Fibroblast of lung (primary cell): ENCODE data around the gene CCDC85B. TPM values are rescaled to one million over a fixed set of nuclear protein-coding genes. Genes with fewer than 3 reads are reported as not detected.
"Not testable (repeated sequence)": the region's sequence is repeated elsewhere in the genome, so short reads cannot be mapped to it uniquely, and the experiment has no call there.

ENCODE experiments used
- DNase-seq, 2 donors: peaks; one replicate each; pipeline versions ENCODE4 v3.0.0 to v3.0.0-alpha.2; 2010; ENCODE audit warnings: low read depth in 2 of 2
- H2AFZ ChIP-seq: 2 replicates; pipeline ENCODE4 v1.5.1; 2012; ENCODE audit warnings: low read length, control low read depth, inconsistent platforms
- H3K27ac ChIP-seq: 2 replicates; pipeline ENCODE4 v1.5.1; 2011; ENCODE audit warnings: low read length, control low read depth; ENCODE audit not compliant: insufficient read depth
- H3K27me3 ChIP-seq: 2 replicates; pipeline ENCODE4 v1.5.1; 2011; ENCODE audit warnings: mild to moderate bottlenecking, low read length; ENCODE audit not compliant: control insufficient read depth, insufficient read depth
- H3K36me3 ChIP-seq: 2 replicates; pipeline ENCODE4 v1.5.1; 2011; ENCODE audit warnings: low read length; ENCODE audit not compliant: control insufficient read depth, insufficient read depth
- H3K4me1 ChIP-seq: 2 replicates; pipeline ENCODE4 v1.5.1; 2011; ENCODE audit warnings: low read length; ENCODE audit not compliant: control insufficient read depth, insufficient read depth; ENCODE audit errors: extremely low read depth
- H3K4me2 ChIP-seq: 2 replicates; pipeline ENCODE4 v1.5.1; 2011; ENCODE audit warnings: low read length, control low read depth; ENCODE audit not compliant: insufficient read depth; ENCODE audit errors: extremely low read depth
- H3K4me3 ChIP-seq, 4 experiments: fragments of 200-600 bp in 1 of 4; sonication (generic) in 1 of 4; replicated peaks in 1 of 4; 2 replicates each; pipeline ENCODE4 v1.5.1; 2011 to 2016; ENCODE audit warnings: low read length in 4 of 4, low read depth in 3 of 4, mild to moderate bottlenecking in 3 of 4, control low read depth in 2 of 4, inconsistent platforms in 1 of 4, mixed read lengths in 1 of 4; ENCODE audit not compliant: insufficient read depth in 1 of 4; ENCODE audit errors: control extremely low read depth in 1 of 4
- H3K79me2 ChIP-seq: 2 replicates; pipeline ENCODE4 v1.5.1; 2012; ENCODE audit warnings: mild to moderate bottlenecking, low read length, inconsistent platforms; ENCODE audit not compliant: control insufficient read depth, insufficient read depth
- H3K9ac ChIP-seq: 2 replicates; pipeline ENCODE4 v1.5.1; 2011; ENCODE audit warnings: mild to moderate bottlenecking, low read length, control low read depth; ENCODE audit not compliant: insufficient read depth
- H3K9me3 ChIP-seq: 2 replicates; pipeline ENCODE4 v1.5.1; 2012; ENCODE audit warnings: low read depth, low read length; ENCODE audit not compliant: control insufficient read depth, insufficient read depth
- H4K20me1 ChIP-seq: 2 replicates; pipeline ENCODE4 v1.5.1; 2011; ENCODE audit warnings: low read length; ENCODE audit not compliant: control insufficient read depth, insufficient read depth; ENCODE audit errors: extremely low read depth
- EZH2 ChIP-seq: IDR thresholded peaks from 2 replicates; pipeline ENCODE4 v1.5.1; 2012; ENCODE audit warnings: low read length, control low read depth, mild to moderate bottlenecking; ENCODE audit errors: missing control alignments
- polyA plus RNA-seq, 2 donors: library from polyadenylated mRNA; depleted of rRNA in 1 of 2; stranded (reverse) in 1 of 2; unstranded in 1 of 2; fragments of >200 nt; gene quantifications; 2 replicates each; pipeline ENCODE4 v1.2.1, GENCODE V29; 2011 to 2012; ENCODE audit warnings: missing spikeins in 1 of 2
- total RNA-seq: library from RNA; depleted of rRNA; stranded (reverse); fragments of >200 nt; gene quantifications from 2 replicates; pipeline ENCODE4 v1.2.1, GENCODE V29; 2014
- TF ChIP-seq, protein P1 (sequence below), 2 donors: IDR thresholded peaks in 1 of 2; conservative IDR thresholded peaks in 1 of 2; 1 replicate in 1 of 2; 2 replicates in 1 of 2; pipeline ENCODE4 v1.5.1; 2011 to 2012; ENCODE audit warnings: low read length in 2 of 2, control low read depth in 1 of 2, inconsistent platforms in 1 of 2, low read depth in 1 of 2, mild to moderate bottlenecking in 1 of 2

The CCDC85B gene
- total and polyA plus RNA-seq, 2 donors (not counting 1 experiment from before 2014, with no cell fraction given): 18.1 to 118 TPM

GRCh38 chr11:65844231-65844872, 46.1 kb upstream of the CCDC85B start:
- no peaks in the 10 kb centered on the region for H3K36me3 ChIP-seq
- H3K4me2 ChIP-seq: no peak overlapping the region
- no peaks in the 10 kb centered on the region for H3K4me1 ChIP-seq
- H3K9ac ChIP-seq: no peak overlapping the region
- H3K4me3 ChIP-seq: no peak overlapping the region
- no peaks in the 10 kb centered on the region for H3K9me3 ChIP-seq
- no peaks in the 10 kb centered on the region for H4K20me1 ChIP-seq
- no peaks in the 10 kb centered on the region for H3K79me2 ChIP-seq
- TF ChIP-seq, protein P1, sequence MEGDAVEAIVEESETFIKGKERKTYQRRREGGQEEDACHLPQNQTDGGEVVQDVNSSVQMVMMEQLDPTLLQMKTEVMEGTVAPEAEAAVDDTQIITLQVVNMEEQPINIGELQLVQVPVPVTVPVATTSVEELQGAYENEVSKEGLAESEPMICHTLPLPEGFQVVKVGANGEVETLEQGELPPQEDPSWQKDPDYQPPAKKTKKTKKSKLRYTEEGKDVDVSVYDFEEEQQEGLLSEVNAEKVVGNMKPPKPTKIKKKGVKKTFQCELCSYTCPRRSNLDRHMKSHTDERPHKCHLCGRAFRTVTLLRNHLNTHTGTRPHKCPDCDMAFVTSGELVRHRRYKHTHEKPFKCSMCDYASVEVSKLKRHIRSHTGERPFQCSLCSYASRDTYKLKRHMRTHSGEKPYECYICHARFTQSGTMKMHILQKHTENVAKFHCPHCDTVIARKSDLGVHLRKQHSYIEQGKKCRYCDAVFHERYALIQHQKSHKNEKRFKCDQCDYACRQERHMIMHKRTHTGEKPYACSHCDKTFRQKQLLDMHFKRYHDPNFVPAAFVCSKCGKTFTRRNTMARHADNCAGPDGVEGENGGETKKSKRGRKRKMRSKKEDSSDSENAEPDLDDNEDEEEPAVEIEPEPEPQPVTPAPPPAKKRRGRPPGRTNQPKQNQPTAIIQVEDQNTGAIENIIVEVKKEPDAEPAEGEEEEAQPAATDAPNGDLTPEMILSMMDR (conservative IDR thresholded peaks at IDR 0.05 in 1 of 2, IDR thresholded peaks at IDR 0.05 in 1 of 2; ENCODE audit: low read depth in 1 of 2, low read length in 2 of 2): no peak
- no peak for TF ChIP-seq EZH2
- no peaks in the 10 kb centered on the region for H3K27me3 ChIP-seq
- H2AFZ ChIP-seq: no peak overlapping the region
- DNase-seq: no peak
- no peak overlapping the region for H3K27ac ChIP-seq

DNA sequence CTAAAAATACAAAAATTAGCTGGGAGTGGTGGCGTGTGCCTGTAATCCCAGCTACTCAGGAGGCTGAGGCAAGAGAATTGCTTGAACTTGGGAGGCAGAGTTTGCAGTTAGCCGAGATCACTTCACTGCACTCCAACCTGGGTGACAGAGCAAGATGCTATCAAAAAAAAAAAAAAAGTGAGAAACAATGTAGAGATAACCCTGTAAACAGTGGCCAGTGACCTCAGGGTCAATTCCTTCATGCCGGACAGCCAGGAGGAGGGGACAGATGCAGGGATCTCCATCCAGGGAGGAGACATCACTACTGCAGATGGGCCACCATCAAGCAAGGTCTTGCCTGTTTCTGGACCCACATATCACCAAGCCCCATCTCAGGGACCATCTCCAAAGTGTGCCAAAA, 42.7 kb upstream of the CCDC85B start:
- no peak for TF ChIP-seq EZH2
- TF ChIP-seq, protein P1 (conservative IDR thresholded peaks at IDR 0.05 in 1 of 2, IDR thresholded peaks at IDR 0.05 in 1 of 2; ENCODE audit: low read depth in 1 of 2, low read length in 2 of 2): no peak
- no peaks in the 10 kb centered on the region for H4K20me1 ChIP-seq
- H3K27ac ChIP-seq: no peak overlapping the region
- no peaks in the 10 kb centered on the region for H3K4me1 ChIP-seq
- no peaks in the 10 kb centered on the region for H3K79me2 ChIP-seq
- H3K9me3 ChIP-seq: no peaks in the 10 kb centered on the region
- H3K4me3 ChIP-seq: no peak overlapping the region
- no peaks in the 10 kb centered on the region for H3K27me3 ChIP-seq
- no peak for DNase-seq
- no peak overlapping the region for H3K4me2 ChIP-seq
- no peak overlapping the region for H2AFZ ChIP-seq
- H3K36me3 ChIP-seq: peaks cover 14% of the 10 kb centered on the region
- H3K9ac ChIP-seq: no peak overlapping the region

GRCh38 chr11:65848693-65849092, 41.8 kb upstream of the CCDC85B start:
- H3K36me3 ChIP-seq: peaks cover 23% of the 10 kb centered on the region
- not testable (repeated sequence) for H3K9me3 ChIP-seq, H2AFZ ChIP-seq, H3K27me3 ChIP-seq, H3K79me2 ChIP-seq, H3K4me1 ChIP-seq, DNase-seq, H3K4me3 ChIP-seq, H3K4me2 ChIP-seq, H3K9ac ChIP-seq, H4K20me1 ChIP-seq, H3K27ac ChIP-seq
